Smooth muscle cell (in vitro differentiated cells): ENCODE results near the gene TBX15. TPM values are rescaled to one million over a fixed set of nuclear protein-coding genes. Genes with fewer than 3 reads are reported as not detected.

Source experiments
- DNase-seq: peaks from one replicate; lab custom pipeline; 2025; ENCODE audit not compliant: unreplicated experiment; lab: John Stamatoyannopoulos, UW
- H2AFZ ChIP-seq: fragments of 200-600 bp; sonication (generic); 2 replicates; pipeline ENCODE4 v1.6.0; 2016; ENCODE audit warnings: antibody characterized with exemption, low read depth, mild to moderate bottlenecking
- H3F3A ChIP-seq: fragments of 200-600 bp; sonication (generic); 2 replicates; pipeline ENCODE4 v1.6.0; 2017; ENCODE audit warnings: antibody characterized with exemption, low read depth
- H3K27ac ChIP-seq: fragments of 200-600 bp; sonication (generic); 2 replicates; pipeline ENCODE4 v1.5.1; 2016; ENCODE audit warnings: low read depth, mild to moderate bottlenecking
- H3K27me3 ChIP-seq: fragments of 200-600 bp; sonication (generic); 2 replicates; pipeline ENCODE4 v1.6.1; 2016; ENCODE audit warnings: low read depth, mild to moderate bottlenecking
- H3K36me3 ChIP-seq: fragments of 200-600 bp; sonication (generic); 2 replicates; pipeline ENCODE4 v1.5.1; 2016; ENCODE audit warnings: low read depth
- H3K4me1 ChIP-seq: fragments of 200-600 bp; sonication (generic); 2 replicates; pipeline ENCODE4 v1.5.1; 2016; ENCODE audit warnings: low read depth
- H3K4me2 ChIP-seq: fragments of 200-600 bp; sonication (generic); 2 replicates; pipeline ENCODE4 v1.6.0; 2016; ENCODE audit warnings: mild to moderate bottlenecking
- H3K4me3 ChIP-seq: fragments of 200-600 bp; sonication (generic); 2 replicates; pipeline ENCODE4 v1.5.1; 2016; ENCODE audit warnings: mild to moderate bottlenecking
- H3K79me2 ChIP-seq: fragments of 200-600 bp; sonication (generic); 2 replicates; pipeline ENCODE4 v1.6.0; 2016; ENCODE audit warnings: low read depth, mild to moderate bottlenecking
- H3K9ac ChIP-seq: fragments of 200-600 bp; sonication (generic); 2 replicates; pipeline ENCODE4 v1.6.0; 2016; ENCODE audit warnings: low read depth
- H3K9me3 ChIP-seq: fragments of 200-600 bp; sonication (generic); replicated peaks from 2 replicates; pipeline ENCODE4 v1.5.1; 2016; ENCODE audit warnings: low read depth
- H4K20me1 ChIP-seq: fragments of 200-600 bp; sonication (generic); 2 replicates; pipeline ENCODE4 v1.6.0; 2016; ENCODE audit warnings: low read depth
- WGBS: methylation state at CpG from one replicate; pipeline ENCODE4 v1.1.7; 2016; ENCODE audit warnings: low lambda C conversion rate; 5-methylcytosine and 5-hydroxymethylcytosine counted together
- polyA plus RNA-seq: library from polyadenylated mRNA; unstranded; fragments of >200 nt; fragmentation: Nextera tagmentation; extraction: Ambion mirVana; gene quantifications from 2 replicates; pipeline ENCODE4 v1.2.1, GENCODE V29; 2016
- total RNA-seq: library from RNA; depleted of rRNA; stranded (reverse); fragments of >200 nt; gene quantifications from 2 replicates; pipeline ENCODE4 v1.2.3, GENCODE V29; 2014
- TF ChIP-seq, protein P1 (sequence below): fragments of 200-600 bp; sonication (generic); IDR thresholded peaks from 2 replicates; pipeline ENCODE4 v1.5.1; 2017; ENCODE audit warnings: borderline replicate concordance, mild to moderate bottlenecking, antibody characterized with exemption; ENCODE audit not compliant: insufficient read depth, poor library complexity, severe bottlenecking

Gene TBX15
- total and polyA plus RNA-seq, 2 experiments from 2014 or later, result 2.7 to 3.5 TPM

DNA sequence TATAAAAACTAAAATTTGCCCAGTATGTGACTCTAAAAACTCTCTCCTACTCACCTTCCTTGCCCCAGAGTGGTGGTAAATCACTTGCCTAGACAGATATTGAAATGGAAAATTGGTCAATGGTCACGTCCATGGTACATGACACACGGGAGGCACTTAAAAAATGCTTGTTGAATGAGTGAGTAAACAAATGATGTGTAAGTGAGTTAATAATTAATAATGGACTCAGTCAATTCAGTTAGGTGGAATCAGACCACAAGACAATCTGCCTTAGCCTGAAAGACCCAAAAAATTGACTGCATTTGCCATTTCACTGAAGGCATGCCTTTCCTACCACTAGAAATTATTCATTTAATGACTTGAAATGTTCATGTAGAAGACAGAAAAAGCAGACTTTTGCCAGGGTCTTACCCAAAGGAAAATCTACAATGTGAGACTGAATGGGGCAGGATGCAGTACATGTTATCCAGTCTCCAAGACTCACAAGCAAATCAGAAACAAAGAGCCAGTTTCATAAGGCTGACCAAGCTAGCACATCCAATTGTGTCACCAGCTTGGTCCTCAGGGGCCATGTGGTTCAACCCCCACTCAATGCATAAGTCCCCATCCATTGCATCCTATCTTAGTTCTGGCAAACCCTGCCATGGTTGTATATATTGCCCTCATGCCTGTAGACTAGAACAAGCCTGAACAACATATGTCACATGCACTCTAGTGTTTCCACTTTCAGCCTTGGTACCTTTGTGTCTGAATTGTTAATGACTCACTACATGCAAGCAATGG, 73.6 kb downstream of the TBX15 start:
- TF ChIP-seq, protein P1, sequence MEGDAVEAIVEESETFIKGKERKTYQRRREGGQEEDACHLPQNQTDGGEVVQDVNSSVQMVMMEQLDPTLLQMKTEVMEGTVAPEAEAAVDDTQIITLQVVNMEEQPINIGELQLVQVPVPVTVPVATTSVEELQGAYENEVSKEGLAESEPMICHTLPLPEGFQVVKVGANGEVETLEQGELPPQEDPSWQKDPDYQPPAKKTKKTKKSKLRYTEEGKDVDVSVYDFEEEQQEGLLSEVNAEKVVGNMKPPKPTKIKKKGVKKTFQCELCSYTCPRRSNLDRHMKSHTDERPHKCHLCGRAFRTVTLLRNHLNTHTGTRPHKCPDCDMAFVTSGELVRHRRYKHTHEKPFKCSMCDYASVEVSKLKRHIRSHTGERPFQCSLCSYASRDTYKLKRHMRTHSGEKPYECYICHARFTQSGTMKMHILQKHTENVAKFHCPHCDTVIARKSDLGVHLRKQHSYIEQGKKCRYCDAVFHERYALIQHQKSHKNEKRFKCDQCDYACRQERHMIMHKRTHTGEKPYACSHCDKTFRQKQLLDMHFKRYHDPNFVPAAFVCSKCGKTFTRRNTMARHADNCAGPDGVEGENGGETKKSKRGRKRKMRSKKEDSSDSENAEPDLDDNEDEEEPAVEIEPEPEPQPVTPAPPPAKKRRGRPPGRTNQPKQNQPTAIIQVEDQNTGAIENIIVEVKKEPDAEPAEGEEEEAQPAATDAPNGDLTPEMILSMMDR, result no peak
- H3F3A ChIP-seq, result no peaks in the 10 kb centered on the region
- no peaks in the 10 kb centered on the region for H3K27me3 ChIP-seq
- no peak overlapping the region for H3K4me2 ChIP-seq
- no peaks in the 10 kb centered on the region for H3K9me3 ChIP-seq
- no peak overlapping the region for H3K9ac ChIP-seq
- no peak overlapping the region for H2AFZ ChIP-seq
- no peak overlapping the region for H3K4me3 ChIP-seq
- DNase-seq, result no peak
- H3K36me3 ChIP-seq, result no peaks in the 10 kb centered on the region
- no peaks in the 10 kb centered on the region for H4K20me1 ChIP-seq
- WGBS, result 85% methylated on average over 2 of the region's 2 CpGs
- no peaks in the 10 kb centered on the region for H3K4me1 ChIP-seq
- no peak overlapping the region for H3K27ac ChIP-seq
- H3K79me2 ChIP-seq, result no peaks in the 10 kb centered on the region

DNA sequence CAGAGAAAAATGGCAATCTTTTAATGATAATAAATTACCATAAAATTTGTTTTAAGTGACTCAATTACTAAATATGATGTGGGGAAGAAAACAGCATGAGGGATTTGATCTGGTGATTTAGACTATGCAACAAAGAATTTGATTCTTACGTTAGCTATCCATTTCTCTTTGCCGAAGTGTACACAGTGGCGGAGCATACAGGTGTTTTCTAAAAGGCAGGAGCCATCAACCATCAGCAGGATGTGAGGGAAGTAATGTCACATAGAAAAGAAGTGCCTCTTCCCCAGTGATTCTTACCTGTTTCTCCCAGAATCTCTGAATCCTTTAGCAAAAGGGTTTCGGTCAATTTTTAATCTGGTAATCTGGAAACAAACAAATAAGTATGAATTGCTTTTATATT, 74.3 kb downstream of the TBX15 start:
- Histone ChIP-seq H3K27ac (no peak overlapping the region), H2AFZ (no peak overlapping the region), H3K27me3 (no peaks in the 10 kb centered on the region), H3K4me1 (no peaks in the 10 kb centered on the region), H4K20me1 (no peaks in the 10 kb centered on the region), H3K4me2 (no peak overlapping the region), H3K4me3 (no peak overlapping the region), H3K9ac (no peak overlapping the region), H3K9me3 (no peaks in the 10 kb centered on the region), H3F3A (no peaks in the 10 kb centered on the region), H3K36me3 (no peaks in the 10 kb centered on the region), H3K79me2 (no peaks in the 10 kb centered on the region)
- 97% methylated on average over 4 of the region's 4 CpGs for WGBS
- DNase-seq, result no peak
- TF ChIP-seq, protein P1, result no peak

DNA sequence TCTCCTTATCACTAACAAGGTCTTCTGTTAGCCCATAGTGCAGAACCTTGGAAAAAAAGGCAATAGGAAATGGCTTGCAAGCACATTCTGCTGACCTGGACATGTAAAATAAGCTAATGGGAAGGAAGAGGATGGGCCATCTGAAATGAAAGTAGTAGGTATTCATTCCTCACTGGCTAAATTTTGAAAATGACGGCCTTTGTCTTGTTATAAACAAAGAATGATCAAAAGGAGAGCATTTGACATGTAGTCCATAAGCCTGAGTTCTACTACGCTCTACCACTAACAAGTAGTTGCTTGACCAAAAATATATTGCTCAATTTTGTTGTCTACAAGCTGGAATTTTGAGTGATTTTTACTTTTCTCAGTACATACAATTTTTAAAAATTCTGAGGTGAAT, 75.6 kb downstream of the TBX15 start:
- H3K9ac ChIP-seq, result no peak overlapping the region
- H3K4me1 ChIP-seq, result no peaks in the 10 kb centered on the region
- 94% methylated on average over 2 of the region's 2 CpGs for WGBS
- H4K20me1 ChIP-seq, result no peaks in the 10 kb centered on the region
- H3K27ac ChIP-seq, result no peak overlapping the region
- no peaks in the 10 kb centered on the region for H3K36me3 ChIP-seq
- H3K4me2 ChIP-seq, result no peak overlapping the region
- no peaks in the 10 kb centered on the region for H3K9me3 ChIP-seq
- no peak for DNase-seq
- TF ChIP-seq, protein P1, result no peak
- H3K4me3 ChIP-seq, result no peak overlapping the region
- H3K79me2 ChIP-seq, result no peaks in the 10 kb centered on the region
- H2AFZ ChIP-seq, result no peak overlapping the region
- no peaks in the 10 kb centered on the region for H3K27me3 ChIP-seq
- H3F3A ChIP-seq, result no peaks in the 10 kb centered on the region

DNA sequence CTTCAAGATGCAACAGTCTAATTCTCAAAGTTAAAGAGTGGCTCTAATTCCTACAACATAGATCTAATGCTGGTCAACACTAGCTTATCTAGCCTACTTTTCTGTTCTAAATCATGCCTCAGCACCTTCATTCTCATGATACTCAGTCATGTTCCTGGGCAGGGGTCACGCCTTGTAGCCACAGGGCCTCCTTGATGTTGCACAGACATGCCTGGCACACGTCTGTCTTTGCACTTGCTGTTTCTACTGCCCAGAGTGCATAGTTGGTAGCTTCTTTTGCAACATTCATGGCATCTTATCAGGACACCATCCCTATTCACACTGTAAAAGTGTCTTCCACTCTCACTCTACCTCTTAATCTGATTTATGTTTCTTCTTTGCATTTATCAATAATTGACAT, 76.6 kb downstream of the TBX15 start:
- Histone ChIP-seq H3K79me2 (no peaks in the 10 kb centered on the region), H3K4me2 (no peak overlapping the region), H3K4me3 (no peak overlapping the region), H3F3A (no peaks in the 10 kb centered on the region), H3K9me3 (no peaks in the 10 kb centered on the region), H2AFZ (no peak overlapping the region), H3K27me3 (no peaks in the 10 kb centered on the region), H3K4me1 (no peaks in the 10 kb centered on the region), H3K36me3 (no peaks in the 10 kb centered on the region), H3K27ac (no peak overlapping the region), H3K9ac (no peak overlapping the region), H4K20me1 (no peaks in the 10 kb centered on the region)
- 77% methylated on average over 2 of the region's 2 CpGs for WGBS
- DNase-seq, result no peak
- TF ChIP-seq, protein P1, result no peak
